Measurements from ENCODE around the gene CCDC57. TPM values are rescaled to one million over a fixed set of nuclear protein-coding genes. Genes with fewer than 3 reads are reported as not detected.
A peak's percentile ranks its signal among the peaks of the same experiment; 100 is the strongest.

CCDC57 gene
- total and polyA plus RNA-seq, 2 of the 8 experiments (the other 6 are each of a cell fraction or from before 2014, with no cell fraction given) = 8.4 to 12.9 TPM

- Histone ChIP-seq H2BK5ac (ENCODE audit: low read depth, low read length) (no peak overlapping the region), H3K36me3 (ENCODE audit: control insufficient read depth in 2 of 4, insufficient read depth in 4 of 4, low read length in 3 of 4) (peaks cover 23 to 59% (median 48%) of the 10 kb centered on the region in 4 experiments), H2BK20ac (ENCODE audit: low read length) (no peak overlapping the region), H3K23me2 (ENCODE audit: low read depth, low read length) (no peaks in the 10 kb centered on the region), H2BK120ac (replicated peaks; ENCODE audit: low read depth, low read length) (no peak overlapping the region), H3K9ac (replicated peaks in 1 of 4; ENCODE audit: extremely low read depth in 1 of 4, low read depth in 3 of 4, low read length in 3 of 4) (0 out of 7 replicates have a peak overlapping the region, but pooled peaks of 1 of the 4 experiments have one; percentile 4), H4K8ac (ENCODE audit: extremely low read depth, insufficient read depth, low read length) (0 out of 2 replicates have a peak overlapping the region, but pooled peaks have one; percentile 4), H3K56ac (replicated peaks; ENCODE audit: insufficient read length, low read depth, low read length) (no peak overlapping the region), H3K27me3 (replicated peaks in 1 of 4; ENCODE audit: control insufficient read depth in 3 of 4, extremely low read depth in 1 of 4, insufficient read depth in 3 of 4, low read length in 3 of 4) (no peaks in the 10 kb centered on the region), H2AK5ac (ENCODE audit: low read depth, low read length) (no peak overlapping the region), H3K79me2 (ENCODE audit: control insufficient read depth in 1 of 2, insufficient read depth in 2 of 2, low read length in 2 of 2) (peaks cover 0 to 12% of the 10 kb centered on the region in 2 experiments; a peak in 1 of 4 replicates), H3K4ac (replicated peaks; ENCODE audit: insufficient read length, low read depth, low read length) (no peak overlapping the region), H4K20me1 (replicated peaks in 1 of 2; ENCODE audit: control insufficient read depth in 1 of 2, insufficient read depth in 2 of 2, low read length in 2 of 2) (peaks cover 30 to 43% of the 10 kb centered on the region in 2 experiments), H2BK12ac (ENCODE audit: low read depth, low read length) (no peak overlapping the region), H3K9me3 (ENCODE audit: insufficient read depth in 2 of 2, low read depth in 1 of 2, low read length in 1 of 2) (no peaks in the 10 kb centered on the region; a peak in 1 of 4 replicates), H3K14ac (ENCODE audit: insufficient read length) (no peak overlapping the region), H2AFZ (ENCODE audit: low read length) (no peak overlapping the region), H3K23ac (ENCODE audit: insufficient read length) (no peak overlapping the region), H3K4me3 (ENCODE audit: extremely low read depth in 1 of 4, insufficient read depth in 2 of 4, low read depth in 3 of 4, low read length in 4 of 4) (no peak overlapping the region), H2BK15ac (ENCODE audit: low read length) (no peak overlapping the region), H3K79me1 (ENCODE audit: low read depth, low read length) (peaks cover 12% of the 10 kb centered on the region), H4K91ac (replicated peaks; ENCODE audit: insufficient read length, low read length) (no peak overlapping the region), H3K4me2 (ENCODE audit: insufficient read depth in 1 of 2, low read depth in 2 of 2, low read length in 2 of 2) (no peak overlapping the region), H4K5ac (ENCODE audit: insufficient read length, low read depth, low read length) (no peak overlapping the region), H3K27ac (ENCODE audit: low read depth, low read length) (no peak overlapping the region), H3K4me1 (replicated peaks in 1 of 4; ENCODE audit: control insufficient read depth in 3 of 4, insufficient read depth in 4 of 4, low read length in 3 of 4) (peaks cover 0 to 3% (median 0%) of the 10 kb centered on the region in 4 experiments; a peak in 1 of 7 replicates), H3K18ac (ENCODE audit: extremely low read depth, low read length) (no peak overlapping the region)
- FAIRE-seq = no peak
- POLR2A ChIA-PET (ENCODE audit: partially characterized antibody) = interaction anchor here (0.8 to 2.0 kb wide), 5 partner anchors 11 to 260 kb away, joined by 3 to 8 read pairs (median 6); no protein-coding TSS in a partner anchor
- no peak for TF ChIP-seq RAD21 (IDR thresholded peaks at IDR 0.05 in 1 of 2, conservative IDR thresholded peaks at IDR 0.05 in 1 of 2; ENCODE audit: low read depth in 2 of 2, low read length in 2 of 2)
- TF ChIP-seq ATF3 (IDR thresholded peaks at IDR 0.05; ENCODE audit: insufficient read depth, low read depth, low read length) = no peak
- TF ChIP-seq SP2 (IDR thresholded peaks at IDR 0.05; ENCODE audit: low read length) = no peak
- no peak for TF ChIP-seq SIX5 (IDR thresholded peaks at IDR 0.05; ENCODE audit: low read depth, low read length)
- TF ChIP-seq EZH2 (IDR thresholded peaks at IDR 0.05; ENCODE audit: low read depth, low read length, severe bottlenecking) = no peak
- TF ChIP-seq GTF2F1 (IDR thresholded peaks at IDR 0.05; ENCODE audit: borderline replicate concordance, low read depth, low read length) = no peak
- no peak for TF ChIP-seq CHD2 (IDR thresholded peaks at IDR 0.05; ENCODE audit: low read length)
- TF ChIP-seq POU5F1 (IDR thresholded peaks at IDR 0.05; ENCODE audit: low read depth, low read length) = no peak
- TF ChIP-seq SAP30 (IDR thresholded peaks at IDR 0.05; ENCODE audit: insufficient read depth, insufficient replicate concordance, low read length) = no peak
- TF ChIP-seq JUN (IDR thresholded peaks at IDR 0.05; ENCODE audit: low read depth, low read length) = no peak
- no peak for TF ChIP-seq SUZ12 (IDR thresholded peaks at IDR 0.05; ENCODE audit: low read length)
- TF ChIP-seq CREB1 (IDR thresholded peaks at IDR 0.05) = no peak
- CTCF ChIA-PET (ENCODE audit: partially characterized antibody) = interaction anchor here (1.1 to 2.3 kb wide), 7 partner anchors 9 to 147 kb away, joined by 3 to 12 read pairs (median 5); partner anchors contain the start of gene SLC16A3
- DNase-seq (ENCODE audit: low read depth in 1 of 2, low spot score in 2 of 2) = no peak
- 93% methylated on average over 24 of the region's 24 CpGs; no CpG with 5 or more reads in 1 of the 2 experiments for WGBS, 2 experiments (ENCODE audit: extremely low coverage in 1 of 2, insufficient coverage in 1 of 2, insufficient read length in 1 of 2, insufficient replicate concordance in 2 of 2, low coverage in 1 of 2, low lambda C conversion rate in 2 of 2, missing lambda C conversion rate in 1 of 2)
Measured at GRCh38 chr17:82242698-82242976, 30.0 kb upstream of the CCDC57 start.
